ENCODE measurements around the gene QRSL1.

The QRSL1 gene

DNA sequence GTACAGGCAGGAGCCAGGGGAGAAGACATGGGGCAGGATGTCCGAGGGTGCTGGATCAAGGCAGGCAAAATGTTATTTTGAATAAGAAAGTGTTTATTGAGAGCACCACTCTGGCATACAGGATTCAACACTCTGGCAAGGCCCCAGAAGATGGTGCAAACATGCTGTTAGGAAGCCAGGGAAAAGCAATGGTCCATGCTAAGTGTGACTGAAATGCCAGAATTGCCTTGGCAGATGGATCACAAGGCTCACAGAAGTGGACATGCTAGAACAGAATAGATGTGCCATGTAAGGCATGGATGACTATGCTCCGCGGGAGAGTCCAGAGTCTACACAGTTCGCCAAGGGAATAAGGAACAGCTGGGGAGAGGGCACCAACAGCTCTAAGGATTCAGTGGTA, 54.6 kb downstream of the QRSL1 start:
- no peak overlapping the region for H3K27ac ChIP-seq
- TF ChIP-seq ZFX (IDR thresholded peaks at IDR 0.05; ENCODE audit: borderline replicate concordance): no peak
- TF ChIP-seq, protein P1, sequence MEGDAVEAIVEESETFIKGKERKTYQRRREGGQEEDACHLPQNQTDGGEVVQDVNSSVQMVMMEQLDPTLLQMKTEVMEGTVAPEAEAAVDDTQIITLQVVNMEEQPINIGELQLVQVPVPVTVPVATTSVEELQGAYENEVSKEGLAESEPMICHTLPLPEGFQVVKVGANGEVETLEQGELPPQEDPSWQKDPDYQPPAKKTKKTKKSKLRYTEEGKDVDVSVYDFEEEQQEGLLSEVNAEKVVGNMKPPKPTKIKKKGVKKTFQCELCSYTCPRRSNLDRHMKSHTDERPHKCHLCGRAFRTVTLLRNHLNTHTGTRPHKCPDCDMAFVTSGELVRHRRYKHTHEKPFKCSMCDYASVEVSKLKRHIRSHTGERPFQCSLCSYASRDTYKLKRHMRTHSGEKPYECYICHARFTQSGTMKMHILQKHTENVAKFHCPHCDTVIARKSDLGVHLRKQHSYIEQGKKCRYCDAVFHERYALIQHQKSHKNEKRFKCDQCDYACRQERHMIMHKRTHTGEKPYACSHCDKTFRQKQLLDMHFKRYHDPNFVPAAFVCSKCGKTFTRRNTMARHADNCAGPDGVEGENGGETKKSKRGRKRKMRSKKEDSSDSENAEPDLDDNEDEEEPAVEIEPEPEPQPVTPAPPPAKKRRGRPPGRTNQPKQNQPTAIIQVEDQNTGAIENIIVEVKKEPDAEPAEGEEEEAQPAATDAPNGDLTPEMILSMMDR (IDR thresholded peaks at IDR 0.05): no peak

GRCh38 chr6:106685833-106686232, 56.5 kb downstream of the QRSL1 start:
- TF ChIP-seq, protein P1 (IDR thresholded peaks at IDR 0.05): no peak
- TF ChIP-seq ZFX (IDR thresholded peaks at IDR 0.05; ENCODE audit: borderline replicate concordance): no peak
- H3K27ac ChIP-seq: no peak overlapping the region

GRCh38 chr6:106688177-106688951, 59.0 kb downstream of the QRSL1 start:
- no peak overlapping the region for H3K27ac ChIP-seq
- TF ChIP-seq, protein P1 (IDR thresholded peaks at IDR 0.05): no peak
- TF ChIP-seq ZFX (IDR thresholded peaks at IDR 0.05; ENCODE audit: borderline replicate concordance): no peak

DNA sequence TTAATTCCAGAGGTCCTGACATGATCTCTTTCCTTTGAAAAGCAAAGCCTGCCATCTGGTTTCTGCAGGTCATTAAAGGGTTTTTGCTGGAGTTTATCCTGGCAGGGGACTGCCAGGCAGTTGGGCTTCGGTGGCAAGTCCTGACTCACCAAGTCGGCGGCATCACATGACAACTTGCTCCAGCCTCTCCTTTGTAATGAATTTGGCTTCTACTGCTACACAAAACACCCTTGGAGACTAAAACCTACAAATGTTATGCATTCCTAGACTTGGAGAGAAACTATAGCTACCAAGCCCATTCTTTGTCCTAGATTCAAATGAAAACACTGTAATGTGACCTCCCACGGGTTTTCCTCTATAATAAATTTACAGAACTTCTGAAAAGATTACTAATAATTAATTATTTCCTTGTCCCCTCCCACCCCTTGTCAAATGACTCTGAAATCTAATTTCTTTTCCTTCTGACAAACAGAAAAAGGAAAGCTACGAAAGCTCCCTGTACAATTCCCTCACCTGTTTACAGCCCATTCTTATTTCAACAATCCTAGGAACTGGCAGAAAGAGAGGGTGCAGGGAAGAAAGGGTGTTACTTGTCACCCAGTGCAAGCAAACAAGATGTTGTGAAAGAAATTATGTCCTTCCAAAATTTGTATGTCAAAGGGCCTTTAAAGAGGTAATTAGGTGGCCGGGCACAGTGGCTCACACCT, 62.9 kb downstream of the QRSL1 start:
- H3K27ac ChIP-seq: no peak overlapping the region
- TF ChIP-seq, protein P1 (IDR thresholded peaks at IDR 0.05): no peak
- no peak for TF ChIP-seq ZFX (IDR thresholded peaks at IDR 0.05; ENCODE audit: borderline replicate concordance)

GRCh38 chr6:106692819-106693208, 63.4 kb downstream of the QRSL1 start:
- H3K27ac ChIP-seq: no peak overlapping the region
- TF ChIP-seq, protein P1 (IDR thresholded peaks at IDR 0.05): no peak
- TF ChIP-seq ZFX (IDR thresholded peaks at IDR 0.05; ENCODE audit: borderline replicate concordance): no peak

DNA sequence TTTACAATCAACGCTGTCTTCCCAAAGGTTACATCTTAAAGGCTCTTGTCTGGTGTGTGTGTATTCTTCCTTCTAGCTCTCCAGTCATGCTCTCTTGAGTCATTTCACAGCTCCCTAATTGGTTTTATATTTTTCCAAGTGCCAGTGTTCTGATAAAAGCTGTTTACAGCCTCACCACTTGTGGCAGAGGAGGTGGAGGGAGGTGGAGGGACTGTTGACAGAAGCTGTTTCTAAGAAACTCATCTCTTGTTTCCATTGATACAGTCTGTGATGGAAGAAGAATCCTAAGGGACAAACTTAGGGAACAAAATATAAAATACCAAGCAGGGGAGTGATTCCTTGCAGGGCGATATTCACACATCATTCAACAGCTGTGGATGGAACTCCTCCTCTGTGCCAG, 64.0 kb downstream of the QRSL1 start:
- TF ChIP-seq ZFX (IDR thresholded peaks at IDR 0.05; ENCODE audit: borderline replicate concordance): no peak
- TF ChIP-seq, protein P1 (IDR thresholded peaks at IDR 0.05): no peak
- no peak overlapping the region for H3K27ac ChIP-seq

DNA sequence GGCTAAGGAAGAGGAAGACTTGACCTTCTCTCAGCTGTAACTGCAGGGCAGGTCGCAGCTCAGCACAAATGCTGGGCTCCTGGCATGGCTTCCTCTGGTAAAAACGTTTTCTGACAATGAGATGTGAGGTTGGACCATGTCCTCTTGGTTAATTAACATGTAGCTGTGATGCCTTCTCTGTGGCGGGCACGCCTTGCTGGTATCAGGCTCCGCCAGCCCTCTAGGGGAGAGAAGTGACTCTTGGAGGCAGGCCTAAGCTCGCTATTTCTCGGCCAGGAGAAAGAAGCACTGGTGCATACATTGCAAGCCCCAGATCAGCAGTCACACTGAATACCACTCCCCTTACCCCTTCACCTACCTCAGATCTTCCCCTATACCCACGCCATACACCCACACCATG, 65.0 kb downstream of the QRSL1 start:
- TF ChIP-seq, protein P1 (IDR thresholded peaks at IDR 0.05): no peak
- TF ChIP-seq ZFX (IDR thresholded peaks at IDR 0.05; ENCODE audit: borderline replicate concordance): no peak
- H3K27ac ChIP-seq: no peak overlapping the region
